T-cell (primary cell): ENCODE measurements around the gene WWP2. TPM values are rescaled to one million over a fixed set of nuclear protein-coding genes. Genes with fewer than 3 reads are reported as not detected.
"Not testable (repeated sequence)": the region's sequence is repeated elsewhere in the genome, so short reads cannot be mapped to it uniquely, and the experiment has no call there.

Source experiments
- ATAC-seq, 4 experiments: fragments of 200-7000 bp in 3 of 4; fragments of 150-1000 bp in 1 of 4; cut with Tn5 transposase; replicated peaks in 1 of 4; 1 replicate in 3 of 4; 2 replicates in 1 of 4; pipeline ENCODE4 v1.10.0; 2021; ENCODE audit warnings: moderate library complexity in 3 of 4, mild to moderate bottlenecking in 2 of 4, moderate number of reproducible peaks in 1 of 4
- CTCF ChIA-PET, 2 donors: fragments of 300-600 bp; sonication (Branson Sonifier 250); formaldehyde crosslinking; loops; one replicate each; lab custom pipeline; 2022; ENCODE audit warnings: antibody characterized with exemption in 2 of 2; lab: Charles Lee
- POLR2A ChIA-PET, 2 donors: fragments of 300-600 bp; sonication (Branson Sonifier 250); formaldehyde crosslinking; loops; one replicate each; lab custom pipeline; 2022; ENCODE audit warnings: antibody characterized with exemption in 2 of 2; lab: Charles Lee
- DNase-seq, 35 experiments: peaks; one replicate each; pipeline versions ENCODE4 v3.0.0 to v3.0.0-alpha.2; 2013 to 2023
- H3K27ac ChIP-seq: one replicate; pipeline ENCODE4 v1.5.1; 2013; ENCODE audit warnings: low read length
- H3K27me3 ChIP-seq, 2 experiments: replicated peaks in 1 of 2; 1 replicate in 1 of 2; 2 replicates in 1 of 2; pipeline versions ENCODE4 v1.6.1 to v1.7.0; 2013; ENCODE audit warnings: low read length in 1 of 2, mixed read lengths in 1 of 2; ENCODE audit not compliant: control insufficient read depth in 2 of 2, insufficient read depth in 2 of 2; ENCODE audit errors: extremely low read depth in 1 of 2
- H3K36me3 ChIP-seq, 2 donors: 1 replicate in 1 of 2; 2 replicates in 1 of 2; pipeline versions ENCODE4 v1.6.1 to v1.7.0; 2013; ENCODE audit warnings: low read length in 1 of 2; ENCODE audit not compliant: control insufficient read depth in 2 of 2, insufficient read depth in 1 of 2; ENCODE audit errors: extremely low read depth in 1 of 2
- H3K4me1 ChIP-seq, 2 experiments: 1 replicate in 1 of 2; 2 replicates in 1 of 2; pipeline versions ENCODE4 v1.6.1 to v1.7.0; 2013; ENCODE audit warnings: low read length in 2 of 2, mixed read lengths in 1 of 2; ENCODE audit not compliant: insufficient read depth in 2 of 2, control insufficient read depth in 1 of 2; ENCODE audit errors: extremely low read depth in 1 of 2
- H3K4me3 ChIP-seq, 2 donors: 1 replicate in 1 of 2; 2 replicates in 1 of 2; pipeline versions ENCODE4 v1.5.1 to v1.7.0; 2013; ENCODE audit warnings: mild to moderate bottlenecking in 2 of 2, low read length in 1 of 2, moderate library complexity in 1 of 2; ENCODE audit not compliant: control insufficient read depth in 1 of 2; ENCODE audit errors: extremely low read depth in 1 of 2
- H3K9me3 ChIP-seq: 2 replicates; pipeline ENCODE4 v1.7.0; 2013
- H3K27ac Mint-ChIP-seq, 2 donors: one replicate each; pipeline ENCODE4 v1.8.0; 2020 to 2021; ENCODE audit warnings: mild to moderate bottlenecking in 2 of 2, mixed read lengths in 2 of 2
- H3K27me3 Mint-ChIP-seq, 2 donors: one replicate each; pipeline ENCODE4 v1.8.0; 2021 to 2022; ENCODE audit warnings: mixed read lengths in 2 of 2
- H3K36me3 Mint-ChIP-seq: one replicate; pipeline ENCODE4 v1.8.0; 2021; ENCODE audit warnings: mixed read lengths
- H3K4me1 Mint-ChIP-seq, 3 donors: one replicate each; pipeline ENCODE4 v1.8.0; 2020 to 2022; ENCODE audit warnings: mixed read lengths in 3 of 3, mild to moderate bottlenecking in 1 of 3
- H3K4me3 Mint-ChIP-seq, 3 donors: one replicate each; pipeline ENCODE4 v1.8.0; 2020 to 2022; ENCODE audit warnings: mild to moderate bottlenecking in 3 of 3, mixed read lengths in 3 of 3, moderate library complexity in 3 of 3
- H3K9me3 Mint-ChIP-seq, 3 donors: one replicate each; pipeline ENCODE4 v1.8.0; 2020 to 2022; ENCODE audit warnings: mixed read lengths in 3 of 3
- WGBS: methylation state at CpG from one replicate; pipeline ENCODE4 v1.1.5; 2013; ENCODE audit warnings: missing lambda C conversion rate; ENCODE audit not compliant: insufficient coverage; 5-methylcytosine and 5-hydroxymethylcytosine counted together
- total RNA-seq, 35 experiments: library from RNA in 6 of 35; stranded (reverse) in 6 of 35; fragments of 120-200 nt in 1 of 35; gene quantifications; one replicate each; pipeline versions ENCODE4 v1.2.1 to v1.2.4 and lab custom pipeline; 2013 to 2026

The WWP2 gene
- total RNA-seq, 5 donors from 2014 or later (not counting 1 experiment from before 2014, with no cell fraction given) = 55.3 to 78.5 (median 66.4) TPM

DNA sequence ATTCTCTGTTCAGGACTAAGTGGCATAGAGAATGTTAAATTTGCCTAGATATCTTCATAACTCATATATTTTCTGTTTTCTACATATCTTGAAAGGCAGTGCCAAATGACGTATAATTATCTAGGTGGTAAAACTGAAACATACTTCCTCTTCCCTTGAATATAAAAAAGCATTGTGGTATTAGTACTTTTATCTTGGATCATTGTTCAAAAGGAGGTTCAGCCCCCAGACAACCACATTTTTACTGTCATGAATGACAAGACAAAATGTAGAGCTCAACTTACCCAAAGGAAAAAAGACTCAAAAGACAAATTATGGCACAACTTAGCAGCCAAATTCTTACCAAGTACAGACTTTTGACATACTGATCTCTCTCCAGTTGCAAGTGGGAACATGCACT lies 223.1 kb downstream of the WWP2 start:
- H3K27ac Mint-ChIP-seq, H3K27ac ChIP-seq, H3K27me3 ChIP-seq, CTCF ChIA-PET, H3K4me1 ChIP-seq, H3K36me3 ChIP-seq, H3K4me3 ChIP-seq, H3K27me3 Mint-ChIP-seq, ATAC-seq, H3K4me3 Mint-ChIP-seq, H3K9me3 Mint-ChIP-seq, H3K9me3 ChIP-seq, H3K4me1 Mint-ChIP-seq, POLR2A ChIA-PET: not testable (repeated sequence)
- peak in 1 of 35 experiments; percentile 6 for DNase-seq
- WGBS = no CpG with 5 or more reads among the region's 1 CpG
- H3K36me3 Mint-ChIP-seq = peaks cover 15% of the 10 kb centered on the region

Other genes starting within 250 kb of the WWP2 start
- gene NFAT5, start 196.4 kb upstream of the WWP2 start, total RNA-seq = 10 to 100 TPM; 24.3 to 33.7 (median 27.8) TPM
- gene NQO1, start 35.8 kb upstream of the WWP2 start, total RNA-seq = 1 to 10 TPM; 1.4 to 6.1 (median 4.1) TPM
- 10 to 100 TPM; 29.7 to 66.1 (median 60.9) TPM for gene NOB1, start 7.4 kb upstream of the WWP2 start, total RNA-seq
- 1 to 10 TPM; 2.0 to 3.7 (median 2.8) TPM for gene CLEC18A, start 189.0 kb downstream of the WWP2 start, total RNA-seq